Measurements from ENCODE around the gene PLCG2.

GRCh38 chr16:81817789-81818567 lies 38.9 kb downstream of the PLCG2 start:
- TF ChIP-seq TAF1 (IDR thresholded peaks at IDR 0.05; ENCODE audit: low read depth) (no peak), CTCF (IDR thresholded peaks at IDR 0.05; ENCODE audit: poor library complexity, severe bottlenecking) (no peak)
